Stimulated activated naive B cell treated with anti-CD40 and anti-IgM and Interleukin-4, amounts not matched to agents 10 μg/mL and 1 μg/mL and 100 μg/mL, for 72 hours (primary cell): Measurements from ENCODE around the gene RIN3.

Experiments used
- ATAC-seq, 2 donors: fragments of 150-1000 bp; cut with Tn5 transposase; replicated peaks; 2 replicates each; pipeline ENCODE4 v1.10.0; 2021; ENCODE audit warnings: moderate library complexity in 1 of 2
- DNase-seq: peaks from one replicate; pipeline ENCODE4 v3.0.0; 2021
- H3K27ac Mint-ChIP-seq: one replicate; pipeline ENCODE4 v1.8.0; 2022; ENCODE audit warnings: mild to moderate bottlenecking, mixed read lengths
- H3K27me3 Mint-ChIP-seq, 2 donors: one replicate each; pipeline ENCODE4 v1.8.0; 2022; ENCODE audit warnings: mixed read lengths in 2 of 2
- H3K36me3 Mint-ChIP-seq, 2 donors: one replicate each; pipeline ENCODE4 v1.8.0; 2022; ENCODE audit warnings: mixed read lengths in 2 of 2, mild to moderate bottlenecking in 1 of 2
- H3K4me1 Mint-ChIP-seq, 2 donors: one replicate each; pipeline ENCODE4 v1.8.0; 2022; ENCODE audit warnings: mixed read lengths in 2 of 2, mild to moderate bottlenecking in 1 of 2
- H3K4me3 Mint-ChIP-seq, 2 donors: one replicate each; pipeline ENCODE4 v1.8.0; 2022; ENCODE audit warnings: mild to moderate bottlenecking in 2 of 2, mixed read lengths in 2 of 2, moderate library complexity in 1 of 2
- H3K9me3 Mint-ChIP-seq, 2 donors: one replicate each; pipeline ENCODE4 v1.8.0; 2022; ENCODE audit warnings: mixed read lengths in 2 of 2, mild to moderate bottlenecking in 1 of 2

Gene RIN3

DNA sequence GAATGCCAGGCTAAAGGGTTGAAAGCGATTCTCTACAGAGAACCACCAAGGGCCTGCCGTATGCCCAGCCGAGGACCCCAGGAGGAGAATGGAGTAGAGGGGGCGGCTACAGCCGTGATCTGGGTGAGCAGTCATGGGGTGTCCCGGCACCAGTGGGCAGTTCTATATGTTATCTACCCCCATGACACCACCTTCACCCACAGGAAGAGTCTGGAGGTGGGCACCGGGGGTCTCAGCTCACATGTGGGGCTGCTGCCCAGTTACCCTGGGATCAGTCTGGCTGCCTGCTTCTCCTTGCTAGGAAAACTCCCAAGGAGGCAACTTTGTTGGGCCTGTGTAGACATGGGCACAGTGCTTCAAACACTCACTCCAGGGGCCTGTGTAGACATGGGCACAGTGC is 135.5 kb downstream of the RIN3 start:
- no peak for DNase-seq
- H3K4me3 Mint-ChIP-seq, result no peak overlapping the region
- peaks cover 14 to 37% of the 10 kb centered on the region in 2 donors for H3K36me3 Mint-ChIP-seq
- peak overlapping the region; percentile 59 for H3K27ac Mint-ChIP-seq
- ATAC-seq, result no peak
- H3K9me3 Mint-ChIP-seq, result peaks cover 0 to 4% of the 10 kb centered on the region in 2 donors
- H3K4me1 Mint-ChIP-seq, result peaks cover 45 to 75% of the 10 kb centered on the region in 2 donors
- H3K27me3 Mint-ChIP-seq, result no peaks in the 10 kb centered on the region

DNA sequence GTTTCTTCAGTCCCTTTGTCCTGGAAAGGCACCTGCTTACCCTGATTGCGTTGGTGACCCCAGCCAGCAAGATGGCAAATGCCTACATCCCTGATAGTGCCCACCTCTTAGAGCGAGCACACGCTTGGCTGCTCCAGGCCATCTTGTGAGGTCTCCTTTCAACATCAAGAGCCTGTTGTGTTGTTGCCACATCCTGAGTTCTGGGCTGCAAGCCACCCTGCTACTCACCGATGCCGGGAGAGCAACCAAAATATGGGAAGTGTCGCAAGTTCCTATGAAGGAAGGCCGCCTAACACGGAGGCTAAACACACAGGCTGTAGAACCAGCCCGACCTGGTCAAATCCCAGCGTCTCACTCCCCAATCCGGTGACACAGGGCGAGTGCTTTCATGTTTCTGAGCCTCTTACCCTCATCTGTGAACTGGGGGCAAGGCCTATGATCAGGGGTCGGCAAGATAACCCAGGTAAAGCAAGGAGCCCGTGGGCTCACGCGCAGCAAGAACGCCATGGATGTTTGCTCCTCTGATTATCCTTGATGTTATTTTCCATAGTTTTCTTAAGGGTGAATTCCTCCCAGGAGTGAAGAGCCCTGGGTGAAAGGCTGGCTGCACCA is 136.5 kb downstream of the RIN3 start:
- Mint-ChIP-seq H3K36me3 (peaks cover 18 to 35% of the 10 kb centered on the region in 2 donors), H3K27ac (peak overlapping the region; percentile 98), H3K4me3 (no peak overlapping the region), H3K4me1 (peaks cover 50 to 84% of the 10 kb centered on the region in 2 donors), H3K27me3 (no peaks in the 10 kb centered on the region), H3K9me3 (peaks cover 0 to 4% of the 10 kb centered on the region in 2 donors)
- DNase-seq, result no peak
- ATAC-seq, result no peak

DNA sequence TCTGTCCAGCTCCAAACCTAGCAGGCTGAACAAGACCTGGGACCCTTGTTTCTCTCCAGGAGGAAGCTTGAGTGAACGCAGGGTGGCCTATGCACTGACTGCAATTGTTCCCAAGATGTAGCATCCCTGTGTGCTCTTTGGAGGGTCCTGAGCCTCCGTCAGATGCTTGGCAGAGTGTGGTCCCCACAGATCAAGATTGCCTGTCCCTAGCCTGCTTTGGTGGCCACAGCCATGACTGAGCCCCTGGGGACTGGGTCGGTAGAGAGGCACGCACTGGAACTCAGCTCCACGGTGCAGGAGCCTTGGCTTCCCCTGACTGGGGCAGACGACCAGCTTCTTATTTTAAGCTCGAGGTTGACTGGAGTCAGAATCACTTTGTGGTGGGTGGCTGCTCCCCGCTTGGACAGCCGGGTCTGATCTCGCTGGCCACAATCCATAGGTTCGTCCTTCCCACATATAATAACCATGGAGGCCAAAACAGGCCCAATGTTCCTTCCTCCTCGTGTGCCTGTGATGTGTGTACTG is 137.1 kb downstream of the RIN3 start:
- DNase-seq (no peak), ATAC-seq (peak; percentile 4 to 12)
- Mint-ChIP-seq H3K27ac (peak overlapping the region; percentile 98), H3K36me3 (peaks cover 20 to 37% of the 10 kb centered on the region in 2 donors), H3K4me3 (peak overlapping the region; percentile 99), H3K9me3 (no peaks in the 10 kb centered on the region), H3K4me1 (peaks cover 56 to 90% of the 10 kb centered on the region in 2 donors), H3K27me3 (no peaks in the 10 kb centered on the region)

DNA sequence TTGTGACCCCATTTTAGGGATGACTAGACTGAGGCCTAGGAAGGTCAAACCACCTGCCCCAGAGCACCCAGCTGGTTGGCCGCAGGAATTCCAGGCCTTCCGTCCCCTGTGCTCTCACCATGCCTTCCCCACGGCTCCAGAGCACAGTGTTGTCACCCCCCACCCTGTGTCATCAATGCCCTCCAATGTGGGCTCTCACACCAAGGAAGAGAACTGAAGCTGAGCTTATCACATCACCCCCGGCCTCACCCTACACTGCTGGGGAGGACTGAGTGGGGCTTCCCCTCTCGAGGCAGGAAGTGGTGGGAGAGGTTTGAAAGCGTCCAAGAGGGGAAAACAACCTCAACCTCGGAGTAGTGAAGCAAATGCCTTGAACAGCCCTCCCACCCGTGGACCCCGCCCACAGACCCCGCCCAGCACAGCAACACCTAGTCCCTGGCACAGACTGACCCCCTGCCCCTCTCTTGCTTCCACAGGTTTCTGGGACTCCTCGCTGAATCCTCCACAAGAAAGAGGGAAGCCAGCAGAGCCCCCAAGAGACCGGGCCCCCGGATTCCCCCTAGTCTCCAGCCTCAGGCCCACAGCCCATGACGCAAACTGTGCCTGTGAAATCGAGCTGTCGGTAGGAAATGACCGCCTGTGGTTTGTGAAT is 137.7 kb downstream of the RIN3 start:
- peak; percentile 77 to 81 for ATAC-seq
- no peaks in the 10 kb centered on the region for H3K27me3 Mint-ChIP-seq
- peaks cover 60 to 92% of the 10 kb centered on the region in 2 donors for H3K4me1 Mint-ChIP-seq
- no peaks in the 10 kb centered on the region for H3K9me3 Mint-ChIP-seq
- H3K4me3 Mint-ChIP-seq, result peak overlapping the region; percentile 99
- DNase-seq, result peak; percentile 92
- peaks cover 25 to 40% of the 10 kb centered on the region in 2 donors for H3K36me3 Mint-ChIP-seq
- peak overlapping the region; percentile 98 for H3K27ac Mint-ChIP-seq

DNA sequence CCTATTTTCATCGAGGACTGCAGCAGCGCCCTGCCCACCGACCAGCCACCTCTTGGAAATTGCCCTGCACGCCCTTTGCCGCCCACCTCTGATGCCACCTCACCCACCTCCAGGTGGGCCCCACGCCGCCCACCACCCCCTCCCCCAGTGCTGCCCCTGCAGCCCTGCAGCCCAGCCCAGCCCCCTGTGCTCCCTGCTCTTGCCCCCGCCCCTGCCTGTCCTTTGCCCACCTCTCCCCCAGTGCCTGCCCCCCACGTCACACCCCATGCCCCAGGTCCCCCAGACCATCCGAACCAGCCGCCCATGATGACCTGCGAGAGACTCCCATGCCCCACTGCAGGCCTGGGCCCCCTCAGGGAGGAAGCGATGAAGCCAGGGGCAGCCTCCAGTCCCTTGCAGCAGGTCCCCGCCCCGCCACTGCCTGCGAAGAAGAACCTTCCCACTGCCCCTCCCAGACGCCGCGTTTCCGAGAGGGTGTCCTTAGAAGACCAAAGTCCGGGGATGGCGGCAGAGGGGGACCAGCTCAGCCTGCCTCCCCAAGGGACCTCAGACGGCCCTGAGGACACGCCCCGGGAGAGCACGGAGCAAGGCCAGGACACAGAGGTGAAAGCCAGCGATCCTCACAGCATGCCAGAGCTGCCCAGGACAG is 138.3 kb downstream of the RIN3 start:
- H3K4me3 Mint-ChIP-seq, result peak overlapping the region; percentile 99

DNA sequence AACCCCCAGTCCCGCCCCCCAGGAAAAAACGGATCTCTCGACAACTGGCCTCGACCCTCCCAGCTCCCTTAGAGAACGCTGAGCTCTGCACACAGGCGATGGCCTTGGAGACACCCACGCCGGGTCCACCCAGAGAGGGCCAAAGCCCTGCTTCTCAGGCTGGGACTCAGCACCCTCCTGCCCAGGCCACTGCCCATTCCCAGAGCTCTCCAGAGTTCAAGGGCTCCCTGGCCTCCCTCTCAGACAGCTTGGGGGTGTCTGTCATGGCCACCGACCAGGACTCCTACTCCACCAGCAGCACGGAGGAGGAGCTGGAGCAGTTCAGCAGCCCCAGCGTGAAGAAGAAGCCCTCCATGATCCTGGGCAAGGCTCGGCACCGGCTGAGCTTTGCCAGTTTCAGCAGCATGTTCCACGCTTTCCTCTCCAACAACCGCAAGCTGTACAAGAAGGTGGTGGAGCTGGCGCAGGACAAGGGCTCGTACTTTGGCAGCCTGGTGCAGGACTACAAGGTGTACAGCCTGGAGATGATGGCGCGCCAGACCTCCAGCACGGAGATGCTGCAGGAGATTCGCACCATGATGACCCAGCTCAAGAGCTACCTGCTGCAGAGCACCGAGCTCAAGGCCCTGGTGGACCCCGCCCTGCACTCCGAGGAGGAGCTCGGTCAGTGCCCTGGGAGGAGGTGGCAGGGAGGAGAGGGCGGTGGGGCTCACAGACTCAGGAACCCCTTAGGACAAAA is 139.0 kb downstream of the RIN3 start:
- peaks cover 35 to 50% of the 10 kb centered on the region in 2 donors for H3K36me3 Mint-ChIP-seq
- peaks cover 61 to 92% of the 10 kb centered on the region in 2 donors for H3K4me1 Mint-ChIP-seq
- DNase-seq (no peak), ATAC-seq (peak; percentile 3 to 4)
- peak overlapping the region; percentile 99 for H3K4me3 Mint-ChIP-seq
- no peaks in the 10 kb centered on the region for H3K27me3 Mint-ChIP-seq
- peak overlapping the region; percentile 98 for H3K27ac Mint-ChIP-seq
- no peaks in the 10 kb centered on the region for H3K9me3 Mint-ChIP-seq

More for the DNA sequence above, 138.3 kb downstream of the RIN3 start:
- ATAC-seq, result peak; percentile 41 to 49
- peak overlapping the region; percentile 98 for H3K27ac Mint-ChIP-seq
- H3K9me3 Mint-ChIP-seq, result no peaks in the 10 kb centered on the region
- no peaks in the 10 kb centered on the region for H3K27me3 Mint-ChIP-seq
- peaks cover 60 to 92% of the 10 kb centered on the region in 2 donors for H3K4me1 Mint-ChIP-seq
- H3K36me3 Mint-ChIP-seq, result peaks cover 29 to 43% of the 10 kb centered on the region in 2 donors
- peak; percentile 80 for DNase-seq

DNA sequence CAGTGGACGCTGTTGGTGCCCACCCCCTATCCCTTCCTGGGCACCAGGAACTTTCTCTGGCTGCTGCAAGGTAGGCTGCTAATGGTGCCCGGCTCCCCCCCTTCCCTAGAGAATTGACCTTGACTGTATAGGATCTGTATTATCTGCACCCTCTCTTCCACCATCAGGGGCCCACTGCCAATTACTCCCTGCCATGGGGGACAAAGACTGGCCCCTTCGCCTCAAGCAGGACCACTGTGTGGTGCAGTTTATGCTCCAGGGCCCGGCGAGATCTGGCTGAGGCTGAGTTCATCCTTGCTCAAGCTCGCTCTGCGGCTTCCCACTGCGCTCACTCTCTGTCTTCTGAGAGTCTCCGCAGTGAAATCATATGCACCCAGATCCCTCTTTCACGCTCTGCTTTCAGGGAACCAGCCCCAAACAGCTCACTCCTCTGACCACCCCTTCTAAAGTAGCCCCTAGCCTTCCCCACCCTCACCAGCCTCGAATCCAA is 139.6 kb downstream of the RIN3 start:
- DNase-seq (no peak), ATAC-seq (no peak)
- Mint-ChIP-seq H3K4me3 (peak overlapping the region; percentile 99), H3K9me3 (no peaks in the 10 kb centered on the region), H3K36me3 (peaks cover 41 to 57% of the 10 kb centered on the region in 2 donors), H3K27me3 (no peaks in the 10 kb centered on the region), H3K27ac (peak overlapping the region; percentile 98), H3K4me1 (peaks cover 62 to 92% of the 10 kb centered on the region in 2 donors)

DNA sequence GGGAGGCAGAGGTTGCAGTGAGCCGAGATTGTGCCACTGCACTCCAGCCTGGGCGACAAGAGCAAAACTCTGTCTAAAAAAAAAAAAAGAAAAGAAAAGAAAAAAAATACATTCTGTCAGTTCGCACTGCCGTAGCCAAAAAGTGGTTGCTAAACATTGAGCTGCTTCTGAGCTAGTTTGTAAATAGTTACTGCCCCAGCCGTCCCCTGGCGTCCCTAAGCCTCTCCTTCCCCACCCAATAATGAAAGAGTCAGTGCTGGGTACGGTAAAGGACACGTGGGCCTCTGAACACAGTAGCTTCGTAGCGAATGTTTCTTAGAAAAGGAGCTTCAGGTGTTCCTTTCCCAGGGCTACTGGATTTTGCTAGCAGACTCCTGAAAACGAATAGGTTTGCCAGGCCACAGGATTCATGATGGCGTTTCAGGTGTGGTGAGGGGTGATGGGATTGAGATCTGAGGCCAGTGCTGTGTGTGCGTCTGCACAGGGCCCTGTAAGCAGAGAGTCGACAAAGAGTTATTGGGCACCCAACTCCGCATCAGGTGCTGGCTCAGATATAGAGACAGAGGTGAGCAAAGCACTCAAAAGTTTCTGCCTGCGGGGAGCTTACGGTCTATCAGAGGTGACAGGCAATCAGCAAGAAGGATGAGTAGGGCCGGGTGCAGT is 140.8 kb downstream of the RIN3 start:
- Mint-ChIP-seq H3K4me3 (peak overlapping the region; percentile 99), H3K36me3 (peaks cover 47 to 66% of the 10 kb centered on the region in 2 donors), H3K27ac (peak overlapping the region; percentile 98), H3K4me1 (peaks cover 62 to 92% of the 10 kb centered on the region in 2 donors), H3K9me3 (no peaks in the 10 kb centered on the region), H3K27me3 (no peaks in the 10 kb centered on the region)
- no peak for DNase-seq
- no peak for ATAC-seq

DNA sequence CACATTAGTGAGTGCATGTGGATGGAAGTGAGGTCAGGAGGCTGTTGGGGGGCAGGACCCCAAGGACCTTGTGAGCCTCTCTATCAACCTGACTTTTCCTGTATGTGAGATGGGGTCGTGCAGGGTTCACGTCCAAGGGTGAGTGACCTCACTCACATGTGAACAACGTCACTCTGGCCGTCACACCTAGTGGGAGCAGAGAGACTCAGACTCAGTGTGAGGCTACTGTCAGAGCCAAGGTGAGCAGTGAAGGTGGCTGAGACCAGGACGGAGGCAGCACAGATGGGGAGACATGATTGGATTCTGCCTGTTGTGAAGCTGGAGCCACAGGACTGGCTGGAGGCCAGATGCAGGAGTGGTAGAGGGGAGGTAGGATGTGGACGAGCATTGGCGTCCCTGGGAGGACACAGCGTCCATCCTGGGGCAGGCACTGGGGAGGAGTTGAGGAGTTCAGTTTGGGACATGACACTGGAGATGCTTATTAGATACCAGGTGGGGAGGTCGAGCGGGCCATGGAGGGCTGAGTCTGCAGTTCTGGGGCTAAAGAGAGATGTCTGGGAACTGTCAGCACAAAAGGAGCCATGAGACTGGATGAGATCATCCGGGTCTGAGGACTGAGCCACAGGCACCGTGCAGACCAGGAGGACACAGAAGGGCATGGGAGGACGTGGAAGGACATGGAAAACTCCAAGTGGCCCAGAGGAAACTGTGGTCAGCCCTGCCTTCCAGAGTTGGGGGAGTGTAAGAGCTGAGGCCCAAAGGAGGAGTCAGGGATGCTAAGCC is 142.0 kb downstream of the RIN3 start:
- DNase-seq (no peak), ATAC-seq (no peak)
- Mint-ChIP-seq H3K36me3 (peaks cover 53 to 78% of the 10 kb centered on the region in 2 donors), H3K27me3 (no peaks in the 10 kb centered on the region), H3K9me3 (no peaks in the 10 kb centered on the region), H3K27ac (peak overlapping the region; percentile 74), H3K4me1 (peaks cover 62 to 92% of the 10 kb centered on the region in 2 donors), H3K4me3 (peak overlapping the region; percentile 70 to 85)

DNA sequence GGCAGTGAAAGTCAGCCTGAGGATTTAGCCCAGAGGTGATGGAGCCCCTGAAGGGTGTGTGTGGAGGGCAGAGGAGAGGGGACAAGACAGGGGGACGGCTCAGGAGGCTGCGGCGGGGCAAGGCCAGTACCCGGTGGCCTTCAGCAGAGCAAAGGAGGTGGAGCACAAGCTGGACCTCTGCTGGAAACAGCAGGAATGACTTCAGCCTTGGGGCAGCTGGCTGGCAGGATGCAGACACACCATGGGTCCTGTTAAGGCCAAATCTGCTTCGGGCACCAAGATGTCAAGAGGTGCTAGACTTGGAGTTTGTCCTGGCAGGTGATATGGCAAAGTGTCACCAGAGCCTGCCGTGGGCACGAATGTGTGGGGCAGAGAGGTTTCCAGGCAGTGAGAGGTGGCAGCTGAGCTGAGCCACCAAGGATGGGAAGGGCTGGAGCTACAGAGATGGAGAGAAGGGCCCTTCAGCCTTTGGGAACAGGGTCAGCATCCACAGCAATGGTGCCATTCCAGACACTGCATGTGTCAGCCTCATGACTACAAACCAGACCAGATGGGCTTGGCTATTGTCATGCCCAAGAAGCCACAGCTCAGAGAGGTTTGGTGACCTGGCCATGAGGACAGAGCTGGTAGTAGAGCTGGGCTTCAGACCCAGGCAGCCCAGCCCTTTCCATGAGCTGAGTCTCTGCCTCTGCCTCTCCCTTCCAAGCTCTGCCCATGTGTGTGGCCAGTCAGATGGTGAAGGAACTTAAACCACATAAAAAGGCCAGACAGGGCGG is 142.9 kb downstream of the RIN3 start:
- DNase-seq, result no peak
- Mint-ChIP-seq H3K9me3 (peaks cover 0 to under 1% of the 10 kb centered on the region in 2 donors), H3K4me3 (peak overlapping the region; percentile 70 to 85), H3K36me3 (peaks cover 58 to 87% of the 10 kb centered on the region in 2 donors), H3K27ac (peak overlapping the region; percentile 74), H3K27me3 (no peaks in the 10 kb centered on the region), H3K4me1 (peaks cover 64 to 90% of the 10 kb centered on the region in 2 donors)
- no peak for ATAC-seq

DNA sequence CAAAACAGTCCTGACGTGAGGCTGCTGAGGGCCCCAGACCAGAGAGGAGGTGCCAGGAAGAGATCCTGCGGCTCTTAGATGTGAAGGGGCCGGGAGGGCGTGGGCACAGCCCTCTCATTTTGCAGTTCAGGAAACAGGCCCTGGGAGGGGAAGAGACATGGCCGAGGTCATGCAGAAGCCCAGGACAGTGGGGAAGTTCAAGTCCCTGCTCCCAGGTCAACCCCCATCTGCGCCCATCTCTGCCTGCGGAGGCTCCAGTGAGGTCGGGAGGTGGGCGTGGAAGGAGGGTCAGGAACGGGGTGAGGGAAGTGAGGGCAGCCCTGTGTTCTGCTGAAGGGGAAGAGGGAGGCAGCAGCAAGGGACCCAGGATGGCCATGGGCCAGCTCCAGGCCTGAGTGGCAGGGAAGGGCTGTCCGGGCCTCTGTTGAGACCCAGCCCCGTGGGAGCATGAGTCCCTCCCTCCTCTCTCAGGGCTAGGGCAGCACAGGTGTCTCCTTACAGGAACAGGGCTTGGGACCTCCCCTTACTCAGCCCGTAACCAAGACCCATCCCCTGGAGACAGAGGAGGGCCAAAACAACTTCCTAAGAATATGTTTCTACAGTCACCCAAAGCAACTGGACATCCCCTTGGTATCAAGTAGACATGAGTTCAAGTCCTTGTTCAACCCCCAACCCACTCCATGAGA is 144.0 kb downstream of the RIN3 start:
- Mint-ChIP-seq H3K27ac (peak overlapping the region; percentile 74), H3K27me3 (no peaks in the 10 kb centered on the region), H3K36me3 (peaks cover 66 to 93% of the 10 kb centered on the region in 2 donors), H3K4me1 (peaks cover 75 to 91% of the 10 kb centered on the region in 2 donors), H3K9me3 (peaks cover 0 to 2% of the 10 kb centered on the region in 2 donors), H3K4me3 (peak overlapping the region; percentile 70 to 85)
- DNase-seq (no peak), ATAC-seq (peak; percentile 41 to 56)

DNA sequence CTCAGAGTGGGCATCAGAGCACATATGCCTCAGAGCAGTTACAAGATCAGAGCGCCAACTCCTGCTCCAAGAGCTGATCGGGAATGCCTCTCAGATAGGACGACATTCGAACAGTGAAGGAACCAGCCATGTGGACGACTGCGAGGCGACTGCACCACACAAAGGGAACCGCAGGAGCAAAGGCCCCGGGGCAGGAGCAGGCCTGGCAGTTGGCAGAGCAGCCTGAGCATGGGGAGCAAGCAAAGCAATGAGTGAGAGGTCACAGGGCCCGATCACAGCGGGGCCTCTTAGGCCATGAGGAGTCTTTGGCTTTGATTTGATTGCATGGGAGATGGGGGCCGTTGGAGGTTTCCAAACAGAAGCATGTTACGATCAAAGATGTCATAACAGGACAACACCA is 144.6 kb downstream of the RIN3 start:
- Mint-ChIP-seq H3K4me3 (peak overlapping the region; percentile 70 to 85), H3K9me3 (peaks cover 0 to 2% of the 10 kb centered on the region in 2 donors), H3K27ac (peak overlapping the region; percentile 74), H3K36me3 (peaks cover 70 to 97% of the 10 kb centered on the region in 2 donors), H3K27me3 (no peaks in the 10 kb centered on the region), H3K4me1 (peaks cover 79 to 94% of the 10 kb centered on the region in 2 donors)
- no peak for ATAC-seq
- DNase-seq, result no peak
